Heart right ventricle (tissue), 16 donors: ENCODE data around the gene ZFPL1. TPM values are rescaled to one million over a fixed set of nuclear protein-coding genes. Genes with fewer than 3 reads are reported as not detected.
A peak's percentile ranks its signal among the peaks of the same experiment; 100 is the strongest.

Source experiments
- ATAC-seq, 8 donors: fragments of 200-7000 bp; cut with Tn5 transposase; one replicate each; pipeline ENCODE4 v1.9.1; 2020; ENCODE audit warnings: mild to moderate bottlenecking in 8 of 8, moderate library complexity in 8 of 8, moderate number of reproducible peaks in 1 of 8
- DNase-seq, 2 donors: peaks; one replicate each; pipeline ENCODE4 v3.0.0-alpha.2; 2020
- H3K27ac ChIP-seq, 10 donors: fragments of 200-600 bp; sonication (generic) in 2 of 10; one replicate each; pipeline versions ENCODE4 v1.5.0 to v1.8.0; 2020 to 2022; ENCODE audit warnings: mild to moderate bottlenecking in 3 of 10
- H3K27me3 ChIP-seq, 7 donors: fragments of 200-600 bp; one replicate each; pipeline ENCODE4 v1.8.0; 2021 to 2022; ENCODE audit warnings: mild to moderate bottlenecking in 2 of 7
- H3K36me3 ChIP-seq, 9 donors: fragments of 200-600 bp; sonication (generic) in 1 of 9; one replicate each; pipeline versions ENCODE4 v1.5.0 to v1.8.0; 2020 to 2022; ENCODE audit warnings: mild to moderate bottlenecking in 2 of 9
- H3K4me1 ChIP-seq, 9 donors: fragments of 200-600 bp; sonication (generic) in 1 of 9; one replicate each; pipeline versions ENCODE4 v1.5.0 to v1.8.0; 2020 to 2022; ENCODE audit warnings: mild to moderate bottlenecking in 4 of 9
- H3K4me3 ChIP-seq, 10 donors: fragments of 200-600 bp; sonication (generic) in 2 of 10; one replicate each; pipeline versions ENCODE4 v1.5.0 to v1.8.0; 2020 to 2022; ENCODE audit warnings: mild to moderate bottlenecking in 7 of 10, moderate library complexity in 2 of 10
- H3K9me3 ChIP-seq, 11 donors: fragments of 200-600 bp in 10 of 11; sonication (generic) in 2 of 11; one replicate each; pipeline versions ENCODE4 v1.5.0 to v1.8.0; 2013 to 2022; ENCODE audit warnings: mild to moderate bottlenecking in 2 of 11, control low read depth in 1 of 11, moderate library complexity in 1 of 11
- WGBS, 2 donors: extraction: QIAGEN DNeasy Blood & Tissue Kit; methylation state at CpG; one replicate each; pipeline ENCODE4 v1.1.7; 2013; ENCODE audit warnings: inconsistent platforms in 1 of 2; 5-methylcytosine and 5-hydroxymethylcytosine counted together
- intact Hi-C, 10 donors: fragments of 100-400 bp; cut with DNase I; formaldehyde crosslinking; loops; one replicate each; pipeline versions ENCODE4 v1.11.1 to v1.14.2; 2022
- polyA plus RNA-seq, 2 donors: library from polyadenylated mRNA; stranded (reverse); fragments of 200-250 nt; gene quantifications; one replicate each; pipeline ENCODE4 v1.2.3, GENCODE V29; 2013
- total RNA-seq, 10 donors: library from RNA; stranded (reverse); fragmentation: NEBNext Ultra II Directional in 3 of 10; extraction: Animal tissue kit (Norgen Biotek cat#: 25700) in 3 of 10; gene quantifications; one replicate each; pipeline versions ENCODE4 v1.2.1 to v1.2.4, GENCODE V29; 2021 to 2023
- TF ChIP-seq, protein P1 (sequence below), 9 donors: fragments of 200-600 bp; sonication (generic) in 2 of 9; IDR thresholded peaks; one replicate each; pipeline versions ENCODE4 v1.5.0 to v1.8.0; 2021 to 2022; ENCODE audit warnings: antibody characterized with exemption in 9 of 9, mild to moderate bottlenecking in 5 of 9, moderate library complexity in 1 of 9
- donor health status: Arrhythmogenic right ventricular cardiomyopathy.
- donor health status: ischemic (EF 13 %, LVEDD 7.1; RV severe dilation, severe dysfunction).
- donor health status: healthy with polysubstance abuse.
- donor health status: DM: no; HTN: yes; CAD: no.
- donor health status: DM: no; HTN: no; CAD: no.
- donor health status: ischemic (EF 25% LVEDD 6.9; RV normal size, moderate dysfunction).
- donor health status: ischemic (EF 25% LVEDD 5.7; RV mildly dilated, moderate dysfunction).
- donor health status: healthy.
- donor health status: DM: yes; HTN: yes; CAD: no.
- donor health status: Ischemic cardiomyopathy.
- donor health status: ischemic (EF 35%, LVEDD 5.7; RV mildly dilated, moderate dysfunction).
- donor health status: nonischemic (EF 11% LVEDD 7.7; RV severe dilation, severe dysfunction).
- donor health status: DM: yes; HTN: yes; CAD: no.
- donor health status: PGD.
- donor health status: ischemic (EF 29% LVEDD 5.4; RV normal size, mild dysfunction).
- donor health status: nonischemic (EF 23%, LVEDD 6.1; RV moderate dilation, normal function).

Gene ZFPL1
- total and polyA plus RNA-seq, 12 donors: 21.5 to 49.2 (median 25.6) TPM

GRCh38 chr11:65132988-65133700 lies 49.1 kb downstream of the ZFPL1 start:
- 45 to 52% methylated on average over 18 of the region's 18 CpGs for WGBS, 2 donors
- TF ChIP-seq, protein P1, sequence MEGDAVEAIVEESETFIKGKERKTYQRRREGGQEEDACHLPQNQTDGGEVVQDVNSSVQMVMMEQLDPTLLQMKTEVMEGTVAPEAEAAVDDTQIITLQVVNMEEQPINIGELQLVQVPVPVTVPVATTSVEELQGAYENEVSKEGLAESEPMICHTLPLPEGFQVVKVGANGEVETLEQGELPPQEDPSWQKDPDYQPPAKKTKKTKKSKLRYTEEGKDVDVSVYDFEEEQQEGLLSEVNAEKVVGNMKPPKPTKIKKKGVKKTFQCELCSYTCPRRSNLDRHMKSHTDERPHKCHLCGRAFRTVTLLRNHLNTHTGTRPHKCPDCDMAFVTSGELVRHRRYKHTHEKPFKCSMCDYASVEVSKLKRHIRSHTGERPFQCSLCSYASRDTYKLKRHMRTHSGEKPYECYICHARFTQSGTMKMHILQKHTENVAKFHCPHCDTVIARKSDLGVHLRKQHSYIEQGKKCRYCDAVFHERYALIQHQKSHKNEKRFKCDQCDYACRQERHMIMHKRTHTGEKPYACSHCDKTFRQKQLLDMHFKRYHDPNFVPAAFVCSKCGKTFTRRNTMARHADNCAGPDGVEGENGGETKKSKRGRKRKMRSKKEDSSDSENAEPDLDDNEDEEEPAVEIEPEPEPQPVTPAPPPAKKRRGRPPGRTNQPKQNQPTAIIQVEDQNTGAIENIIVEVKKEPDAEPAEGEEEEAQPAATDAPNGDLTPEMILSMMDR (IDR thresholded peaks at IDR 0.05): no peak
- peak in 1 of 2 donors; percentile 20 for DNase-seq
- H3K27me3 ChIP-seq: no peaks in the 10 kb centered on the region
- ATAC-seq: no peak
- H3K27ac ChIP-seq: peak overlapping the region in 8 of 10 donors; percentile 95 to 100 (median 98)
- peaks cover 7 to 51% (median 39%) of the 10 kb centered on the region in 9 donors for H3K36me3 ChIP-seq
- no peaks in the 10 kb centered on the region for H3K9me3 ChIP-seq
- intact Hi-C loops: loop anchor here in 2 of 10 donors (10.0 kb wide), 1 partner anchor 122 kb away; no protein-coding TSS in a partner anchor
- H3K4me1 ChIP-seq: peaks cover 12 to 36% (median 27%) of the 10 kb centered on the region in 9 donors
- peak overlapping the region; percentile 75 to 98 (median 88) for H3K4me3 ChIP-seq

DNA sequence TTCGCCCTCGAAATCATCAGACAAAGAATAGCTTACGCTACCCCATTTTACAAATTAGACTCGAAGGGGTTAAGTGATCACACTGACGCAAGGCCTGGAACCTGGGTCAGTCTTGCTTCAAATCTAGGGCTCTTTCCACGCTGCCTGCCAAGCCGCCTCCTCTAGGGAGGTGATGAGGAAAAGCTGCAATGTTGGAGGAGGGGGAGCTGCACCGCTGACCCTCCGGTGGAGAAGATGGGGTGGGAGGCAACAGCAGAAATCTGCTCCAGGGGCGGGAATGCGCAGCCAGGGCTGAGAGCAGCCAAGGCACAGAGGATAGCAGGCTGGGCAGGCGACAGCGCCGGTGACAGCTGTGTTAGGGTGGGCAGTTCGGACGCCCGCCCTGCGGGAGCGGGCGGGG lies 49.7 kb downstream of the ZFPL1 start:
- TF ChIP-seq, protein P1 (IDR thresholded peaks at IDR 0.05): no peak
- DNase-seq (peak; percentile 42 to 48), ATAC-seq (peak in 2 of 8 donors; percentile 0 to 8)
- peak overlapping the region; percentile 75 to 98 (median 88) for H3K4me3 ChIP-seq
- H3K27ac ChIP-seq: peak overlapping the region; percentile 95 to 100 (median 98)
- H3K27me3 ChIP-seq: no peaks in the 10 kb centered on the region
- intact Hi-C loops: loop anchor here in 3 of 10 donors (1.0 to 10.0 kb wide), 2 partner anchors 48 to 121 kb away; partner anchors contain the start of gene CAPN1 (in 1 of the 3)
- H3K4me1 ChIP-seq: peaks cover 12 to 36% (median 27%) of the 10 kb centered on the region in 9 donors
- no peaks in the 10 kb centered on the region for H3K9me3 ChIP-seq
- 1 to 2% methylated on average over 20 of the region's 20 CpGs for WGBS, 2 donors
- peaks cover 7 to 46% (median 33%) of the 10 kb centered on the region in 9 donors for H3K36me3 ChIP-seq

DNA sequence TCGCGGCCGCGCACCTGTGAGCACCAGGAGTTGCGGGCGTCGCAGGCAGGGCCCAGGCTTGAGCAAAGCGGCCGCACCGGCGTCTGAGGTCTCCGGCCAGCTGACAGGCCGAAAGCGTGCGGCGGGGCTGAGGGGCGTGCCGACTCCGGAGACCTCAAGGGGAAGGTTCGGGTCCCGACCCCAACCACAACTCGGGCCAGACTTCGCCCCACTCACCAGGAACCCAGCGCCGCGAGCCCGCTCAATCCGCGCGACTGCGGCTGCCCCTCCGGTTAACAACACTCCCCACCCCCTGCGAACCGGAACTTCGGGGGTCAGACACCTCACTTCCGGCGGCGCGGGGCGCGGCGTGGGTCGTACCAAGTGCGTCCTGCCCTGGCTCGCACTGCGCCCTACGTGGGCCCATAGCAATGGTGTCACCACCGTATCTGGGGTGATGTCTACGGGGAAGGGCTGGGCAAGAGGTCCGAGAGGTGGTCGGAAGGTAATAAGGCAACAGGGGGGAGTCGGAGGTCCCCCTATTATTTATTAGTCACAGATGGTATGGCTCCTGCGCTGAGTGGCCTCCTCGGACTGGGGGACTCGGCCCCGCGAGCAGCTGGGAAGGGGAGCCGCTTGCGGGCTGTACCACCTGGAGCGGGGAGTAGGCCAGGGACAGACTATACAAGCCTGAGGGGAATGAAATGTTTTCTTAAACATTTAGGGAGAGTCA lies 50.4 kb downstream of the ZFPL1 start, which contains the start of gene SYVN1:
TSS of gene SYVN1 (minus strand) at position 280 of the 712 bp plus-strand sequence. CDS start 918 bp downstream, outside the sequence.
- intact Hi-C loops: loop anchor here in 3 of 10 donors (1.0 to 10.0 kb wide), 2 partner anchors 47 to 120 kb away; partner anchors contain the start of gene CAPN1 (in 1 of the 3)
- peak; percentile 90 to 96 (median 94) for ATAC-seq
- TF ChIP-seq, protein P1 (IDR thresholded peaks at IDR 0.05): no peak
- peak within 1 kb of the TSS; percentile 75 to 98 (median 88) for H3K4me3 ChIP-seq
- peak; percentile 91 to 92 for DNase-seq
- WGBS, 2 donors: 0% methylated on average over 53 to 60 of the region's 60 CpGs
- peak within 1 kb of the TSS; percentile 95 to 100 (median 98) for H3K27ac ChIP-seq
- H3K9me3 ChIP-seq: no peaks in the 10 kb centered on the region
- H3K27me3 ChIP-seq: no peaks in the 10 kb centered on the region
- H3K36me3 ChIP-seq: peaks cover 7 to 39% (median 26%) of the 10 kb centered on the region in 9 donors
- peaks cover 12 to 36% (median 27%) of the 10 kb centered on the region in 9 donors for H3K4me1 ChIP-seq
